AG04450 (cell line): Measurements from ENCODE around the gene SREK1IP1. TPM values are rescaled to one million over a fixed set of nuclear protein-coding genes. Genes with fewer than 3 reads are reported as not detected.

Source experiments
- CTCF ChIA-PET: fragments of 300-600, 350-600 bp; formaldehyde crosslinking; extraction: SDS; loops from one replicate; lab custom pipeline; 2022; ENCODE audit warnings: antibody characterized with exemption, inconsistent platforms; lab: Charles Lee
- POLR2A ChIA-PET: fragments of 350-600 bp; formaldehyde crosslinking; extraction: SDS; loops from one replicate; lab custom pipeline; 2021; ENCODE audit warnings: antibody characterized with exemption, inconsistent platforms; lab: Yijun Ruan, JAX
- DNase-seq: peaks from one replicate; pipeline ENCODE4 v3.0.0-alpha.2; 2011; ENCODE audit warnings: low read depth, low spot score
- H3K27ac ChIP-seq: one replicate; pipeline ENCODE4 v1.5.1; 2012; ENCODE audit warnings: low read depth, low read length, control low read depth
- H3K27me3 ChIP-seq: one replicate; pipeline ENCODE4 v1.6.0; 2012; ENCODE audit warnings: low read length; ENCODE audit not compliant: control insufficient read depth, insufficient read depth
- H3K4me3 ChIP-seq: 2 replicates; pipeline ENCODE4 v1.5.1; 2011; ENCODE audit warnings: mild to moderate bottlenecking, low read depth, low read length, control low read depth
- H3K9me3 ChIP-seq: 2 replicates; pipeline ENCODE4 v1.5.1; 2012; ENCODE audit warnings: low read length; ENCODE audit not compliant: control insufficient read depth, insufficient read depth
- CTCF ChIP-seq: IDR thresholded peaks from 2 replicates; pipeline ENCODE4 v1.5.1; 2011; ENCODE audit warnings: low read depth, low read length, control low read depth, inconsistent platforms
- polyA plus RNA-seq: library from polyadenylated mRNA; depleted of rRNA; stranded (reverse); fragments of >200 nt; gene quantifications from 2 replicates; pipeline ENCODE4 v1.2.3, GENCODE V29; 2011

The SREK1IP1 gene
- polyA plus RNA-seq, 1 experiment = 3.8 TPM

GRCh38 chr5:64792469-64792868 lies 24.0 kb upstream of the SREK1IP1 start:
- POLR2A ChIA-PET = no interaction called here
- DNase-seq = no peak
- TF ChIP-seq CTCF = no peak
- Histone ChIP-seq H3K4me3 (no peak overlapping the region), H3K9me3 (no peaks in the 10 kb centered on the region), H3K27ac (no peak overlapping the region), H3K27me3 (no peaks in the 10 kb centered on the region)
- CTCF ChIA-PET = interaction anchor here (4.3 kb wide), 1 partner anchor 9 kb away, joined by 34 read pairs; no protein-coding TSS in a partner anchor

GRCh38 chr5:64790210-64790609 lies 21.7 kb upstream of the SREK1IP1 start:
- POLR2A ChIA-PET = no interaction called here
- Histone ChIP-seq H3K27ac (no peak overlapping the region), H3K9me3 (no peaks in the 10 kb centered on the region), H3K4me3 (no peak overlapping the region), H3K27me3 (no peaks in the 10 kb centered on the region)
- no peak for DNase-seq
- CTCF ChIA-PET = no interaction called here
- no peak for TF ChIP-seq CTCF

GRCh38 chr5:64789457-64789856 lies 21.0 kb upstream of the SREK1IP1 start:
- H3K27ac ChIP-seq = no peak overlapping the region
- ChIA-PET CTCF (interaction anchor here (0.6 kb wide), 1 partner anchor 852 kb away, joined by 4 read pairs; no protein-coding TSS in a partner anchor), POLR2A (no interaction called here)
- TF ChIP-seq CTCF = no peak
- H3K9me3 ChIP-seq = no peaks in the 10 kb centered on the region
- no peak overlapping the region for H3K4me3 ChIP-seq
- no peaks in the 10 kb centered on the region for H3K27me3 ChIP-seq
- DNase-seq = peak; percentile 41

- TF ChIP-seq CTCF = no peak
- Histone ChIP-seq H3K4me3 (no peak overlapping the region), H3K27ac (no peak overlapping the region), H3K27me3 (no peaks in the 10 kb centered on the region), H3K9me3 (no peaks in the 10 kb centered on the region)
- DNase-seq = no peak
- CTCF ChIA-PET = interaction anchor here (0.9 to 1.9 kb wide), 3 partner anchors 153 to 694 kb away, joined by 3 to 8 read pairs (median 5); partner anchors contain the start of gene ADAMTS6
- POLR2A ChIA-PET = no interaction called here
Observed at GRCh38 chr5:64788156-64788555, 19.7 kb upstream of the SREK1IP1 start.

GRCh38 chr5:64786372-64786771 lies 17.9 kb upstream of the SREK1IP1 start:
- TF ChIP-seq CTCF = no peak
- POLR2A ChIA-PET = no interaction called here

More at GRCh38 chr5:64786372-64786771, 17.9 kb upstream of the SREK1IP1 start:
- Histone ChIP-seq H3K27ac (no peak overlapping the region), H3K4me3 (no peak overlapping the region), H3K27me3 (no peaks in the 10 kb centered on the region), H3K9me3 (no peaks in the 10 kb centered on the region)
- CTCF ChIA-PET = interaction anchor here (0.9 to 4.9 kb wide), 3 partner anchors 15 to 151 kb away, joined by 4 to 84 read pairs (median 8); partner anchors contain the start of genes CWC27 and SREK1IP1
- DNase-seq = no peak
